ENCODE measurements around the gene RNF208. TPM values are rescaled to one million over a fixed set of nuclear protein-coding genes. Genes with fewer than 3 reads are reported as not detected.
A peak's percentile ranks its signal among the peaks of the same experiment; 100 is the strongest.

Gene RNF208
- total and polyA plus RNA-seq, 9 of the 15 experiments (the other 6 are each of a cell fraction or from before 2014, with no cell fraction given) = 0.15 to 6.9 (median 0.50) TPM; not detected in 2

- TF ChIP-seq ARID3A (IDR thresholded peaks at IDR 0.05; ENCODE audit: borderline replicate concordance, low read depth, low read length) (no peak), ZNF76 (CRISPR knock-in tag; IDR thresholded peaks at IDR 0.05; ENCODE audit: borderline replicate concordance) (no peak; the same call in 1 of the 2 replicates), NR1H2 (CRISPR knock-in tag; IDR thresholded peaks at IDR 0.05) (no peak), JUN (IDR thresholded peaks at IDR 0.05; ENCODE audit: borderline replicate concordance, low read depth, low read length) (peak; percentile 58; the same call in 1 of the 2 replicates), JUN (CRISPR knock-in tag; IDR thresholded peaks at IDR 0.05; ENCODE audit: borderline replicate concordance) (no peak), NEUROD1 (IDR thresholded peaks at IDR 0.05; ENCODE audit: borderline replicate concordance, low read depth, low read length, partially characterized antibody) (peak; percentile 85), SETDB1 (IDR thresholded peaks at IDR 0.05; ENCODE audit: low read length) (no peak), ZBTB34 (CRISPR knock-in tag; IDR thresholded peaks at IDR 0.05) (no peak), KLF10 (CRISPR knock-in tag; IDR thresholded peaks at IDR 0.05) (no peak), BRD4 (IDR thresholded peaks at IDR 0.05) (peak; percentile 40; the same call in 1 of the 2 replicates), SRSF1 (IDR thresholded peaks at IDR 0.05; ENCODE audit: low read depth, low read length) (no peak), VEZF1 (CRISPR knock-in tag; IDR thresholded peaks at IDR 0.05) (peak; percentile 94), BCL6 (CRISPR knock-in tag; IDR thresholded peaks at IDR 0.05) (no peak), TCF15 (CRISPR knock-in tag; IDR thresholded peaks at IDR 0.05) (no peak), CEBPZ (IDR thresholded peaks at IDR 0.05; ENCODE audit: borderline replicate concordance, low read depth, low read length) (no peak), HDAC6 (IDR thresholded peaks at IDR 0.05; ENCODE audit: low read depth, low read length) (no peak), NFYB (IDR thresholded peaks at IDR 0.05; ENCODE audit: extremely low read depth, insufficient read length) (no peak), RBM25 (IDR thresholded peaks at IDR 0.05; ENCODE audit: low read depth, low read length, severe bottlenecking) (no peak)
Observed at GRCh38 chr9:137254624-137255447, 32.8 kb upstream of the RNF208 start, which contains the start of gene NELFB (continued).

All from K562 (cell line).